ENCODE measurements around the gene NRK. TPM values are rescaled to one million over a fixed set of nuclear protein-coding genes. Genes with fewer than 3 reads are reported as not detected.
"Not testable (repeated sequence)": the region's sequence is repeated elsewhere in the genome, so short reads cannot be mapped to it uniquely, and the experiment has no call there.

NRK gene
- total RNA-seq (not detected), polyA plus RNA-seq (not detected)

- DNase-seq = no peak
- Mint-ChIP-seq H3K27me3 (peaks cover 11 to 13% of the 10 kb centered on the region in 2 donors), H3K4me1 (no peaks in the 10 kb centered on the region), H3K27ac (no peak within 1 kb of the TSS), H3K36me3 (no peaks in the 10 kb centered on the region), H3K4me3 (no peak within 1 kb of the TSS), H3K9me3 (peaks cover 0 to 13% (median 2%) of the 10 kb centered on the region in 5 donors)
- POLR2A ChIA-PET = no interaction called here
- Histone ChIP-seq H3K36me3 (ENCODE audit: insufficient read depth, low read length) (no peaks in the 10 kb centered on the region), H3K4me1 (ENCODE audit: insufficient read depth, low read length) (no peaks in the 10 kb centered on the region), H3K9me3 (ENCODE audit: low read length) (no peaks in the 10 kb centered on the region), H3K4me3 (ENCODE audit: low read length) (no peak within 1 kb of the TSS), H3K27ac (ENCODE audit: low read depth, low read length) (no peak within 1 kb of the TSS), H3K27me3 (ENCODE audit: insufficient read depth, low read length, poor library complexity, severe bottlenecking) (no peaks in the 10 kb centered on the region)
- CTCF ChIA-PET = no interaction called here
Observed at GRCh38 chrX:105822138-105823091, at the start of gene NRK. Gene NRK (plus strand): TSS chrX:105822539. CDS start chrX:105822846, 307 bp downstream.

GRCh38 chrX:105773801-105774200 lies 48.5 kb upstream of the NRK start:
- no peak overlapping the region for H3K4me3 Mint-ChIP-seq

GRCh38 chrX:105775679-105776078 lies 46.7 kb upstream of the NRK start:
- no peaks in the 10 kb centered on the region for H3K9me3 ChIP-seq (ENCODE audit: low read length)
- no peak for DNase-seq
- H3K4me3 ChIP-seq (ENCODE audit: low read length) = no peak overlapping the region
- Mint-ChIP-seq H3K36me3 (no peaks in the 10 kb centered on the region), H3K9me3 (peaks cover 0 to 3% (median 0%) of the 10 kb centered on the region in 5 donors), H3K27me3 (no peaks in the 10 kb centered on the region), H3K4me3 (no peak overlapping the region), H3K4me1 (no peaks in the 10 kb centered on the region), H3K27ac (no peak overlapping the region)
- no peaks in the 10 kb centered on the region for H3K36me3 ChIP-seq (ENCODE audit: insufficient read depth, low read length)
- no peaks in the 10 kb centered on the region for H3K4me1 ChIP-seq (ENCODE audit: insufficient read depth, low read length)
- no peak overlapping the region for H3K27ac ChIP-seq (ENCODE audit: low read depth, low read length)
- ChIA-PET POLR2A (no interaction called here), CTCF (no interaction called here)
- no peaks in the 10 kb centered on the region for H3K27me3 ChIP-seq (ENCODE audit: insufficient read depth, low read length, poor library complexity, severe bottlenecking)

More at GRCh38 chrX:105773801-105774200, 48.5 kb upstream of the NRK start:
- no peak overlapping the region for H3K4me3 ChIP-seq (ENCODE audit: low read length)
- ChIA-PET POLR2A (no interaction called here), CTCF (no interaction called here)
- Mint-ChIP-seq H3K27me3 (no peaks in the 10 kb centered on the region), H3K27ac (no peak overlapping the region), H3K4me1 (no peaks in the 10 kb centered on the region), H3K36me3 (no peaks in the 10 kb centered on the region), H3K9me3 (peaks cover 0 to 3% (median 0%) of the 10 kb centered on the region in 5 donors)
- no peaks in the 10 kb centered on the region for H3K4me1 ChIP-seq (ENCODE audit: insufficient read depth, low read length)
- no peak overlapping the region for H3K27ac ChIP-seq (ENCODE audit: low read depth, low read length)
- no peaks in the 10 kb centered on the region for H3K9me3 ChIP-seq (ENCODE audit: low read length)
- no peak for DNase-seq
- no peaks in the 10 kb centered on the region for H3K36me3 ChIP-seq (ENCODE audit: insufficient read depth, low read length)
- H3K27me3 ChIP-seq (ENCODE audit: insufficient read depth, low read length, poor library complexity, severe bottlenecking) = no peaks in the 10 kb centered on the region

GRCh38 chrX:105781804-105782203 lies 40.5 kb upstream of the NRK start:
- ChIA-PET CTCF (no interaction called here), POLR2A (no interaction called here)
- H3K36me3 ChIP-seq (ENCODE audit: insufficient read depth, low read length) = no peaks in the 10 kb centered on the region
- no peak overlapping the region for H3K27ac Mint-ChIP-seq
- no peaks in the 10 kb centered on the region for H3K4me1 Mint-ChIP-seq
- H3K4me1 ChIP-seq (ENCODE audit: insufficient read depth, low read length) = no peaks in the 10 kb centered on the region
- no peak overlapping the region for H3K4me3 ChIP-seq (ENCODE audit: low read length)
- H3K9me3 ChIP-seq (ENCODE audit: low read length) = no peaks in the 10 kb centered on the region
- no peaks in the 10 kb centered on the region for H3K27me3 Mint-ChIP-seq
- H3K27ac ChIP-seq (ENCODE audit: low read depth, low read length) = no peak overlapping the region
- no peak for DNase-seq
- no peaks in the 10 kb centered on the region for H3K9me3 Mint-ChIP-seq
- H3K36me3 Mint-ChIP-seq = no peaks in the 10 kb centered on the region
- no peak overlapping the region for H3K4me3 Mint-ChIP-seq
- no peaks in the 10 kb centered on the region for H3K27me3 ChIP-seq (ENCODE audit: insufficient read depth, low read length, poor library complexity, severe bottlenecking)

GRCh38 chrX:105796877-105797276 lies 25.5 kb upstream of the NRK start:
- H3K27me3 ChIP-seq (ENCODE audit: insufficient read depth, low read length, poor library complexity, severe bottlenecking); H3K27ac ChIP-seq (ENCODE audit: low read depth, low read length); POLR2A ChIA-PET; H3K27me3 Mint-ChIP-seq; H3K4me3 ChIP-seq (ENCODE audit: low read length); H3K4me3 Mint-ChIP-seq; H3K36me3 ChIP-seq (ENCODE audit: insufficient read depth, low read length); H3K9me3 ChIP-seq (ENCODE audit: low read length); H3K4me1 Mint-ChIP-seq; CTCF ChIA-PET; H3K27ac Mint-ChIP-seq; H3K9me3 Mint-ChIP-seq; DNase-seq; H3K4me1 ChIP-seq (ENCODE audit: insufficient read depth, low read length); H3K36me3 Mint-ChIP-seq: not testable (repeated sequence)

- no peak overlapping the region for H3K4me3 Mint-ChIP-seq
- POLR2A ChIA-PET = no interaction called here
Observed at GRCh38 chrX:105803891-105804290, 18.4 kb upstream of the NRK start.

GRCh38 chrX:105805655-105806054 lies 16.7 kb upstream of the NRK start:
- CTCF ChIA-PET; H3K9me3 ChIP-seq (ENCODE audit: low read length); H3K27me3 ChIP-seq (ENCODE audit: insufficient read depth, low read length, poor library complexity, severe bottlenecking); POLR2A ChIA-PET; H3K27ac Mint-ChIP-seq; H3K4me3 ChIP-seq (ENCODE audit: low read length); DNase-seq; H3K27me3 Mint-ChIP-seq; H3K4me1 ChIP-seq (ENCODE audit: insufficient read depth, low read length); H3K4me1 Mint-ChIP-seq; H3K4me3 Mint-ChIP-seq; H3K27ac ChIP-seq (ENCODE audit: low read depth, low read length); H3K36me3 Mint-ChIP-seq; H3K36me3 ChIP-seq (ENCODE audit: insufficient read depth, low read length): not testable (repeated sequence)
- peaks cover 0 to 17% (median 13%) of the 10 kb centered on the region in 5 donors for H3K9me3 Mint-ChIP-seq

More at GRCh38 chrX:105803891-105804290, 18.4 kb upstream of the NRK start:
- Histone ChIP-seq H3K4me3 (ENCODE audit: low read length) (no peak overlapping the region), H3K27me3 (ENCODE audit: insufficient read depth, low read length, poor library complexity, severe bottlenecking) (no peaks in the 10 kb centered on the region), H3K27ac (ENCODE audit: low read depth, low read length) (no peak overlapping the region), H3K4me1 (ENCODE audit: insufficient read depth, low read length) (no peaks in the 10 kb centered on the region), H3K9me3 (ENCODE audit: low read length) (no peaks in the 10 kb centered on the region), H3K36me3 (ENCODE audit: insufficient read depth, low read length) (no peaks in the 10 kb centered on the region)
- Mint-ChIP-seq H3K27me3 (no peaks in the 10 kb centered on the region), H3K36me3 (no peaks in the 10 kb centered on the region), H3K4me1 (no peaks in the 10 kb centered on the region), H3K27ac (no peak overlapping the region), H3K9me3 (peaks cover 0 to 14% (median 11%) of the 10 kb centered on the region in 5 donors)
- CTCF ChIA-PET = no interaction called here
- DNase-seq = no peak

GRCh38 chrX:105816517-105816916 lies 5.8 kb upstream of the NRK start:
- no peaks in the 10 kb centered on the region for H3K27me3 ChIP-seq (ENCODE audit: insufficient read depth, low read length, poor library complexity, severe bottlenecking)
- no peaks in the 10 kb centered on the region for H3K36me3 ChIP-seq (ENCODE audit: insufficient read depth, low read length)
- no peak for DNase-seq
- Mint-ChIP-seq H3K4me3 (no peak overlapping the region), H3K36me3 (no peaks in the 10 kb centered on the region), H3K9me3 (peaks cover 0 to 7% (median 2%) of the 10 kb centered on the region in 5 donors), H3K4me1 (no peaks in the 10 kb centered on the region), H3K27me3 (peaks cover 11 to 20% of the 10 kb centered on the region in 2 donors), H3K27ac (no peak overlapping the region)
- H3K4me3 ChIP-seq (ENCODE audit: low read length) = no peak overlapping the region
- H3K27ac ChIP-seq (ENCODE audit: low read depth, low read length) = no peak overlapping the region
- ChIA-PET POLR2A (no interaction called here), CTCF (no interaction called here)
- H3K4me1 ChIP-seq (ENCODE audit: insufficient read depth, low read length) = no peaks in the 10 kb centered on the region
- no peaks in the 10 kb centered on the region for H3K9me3 ChIP-seq (ENCODE audit: low read length)
